ENCODE measurements around the gene LMBRD2.

LMBRD2 gene

GRCh38 chr5:36153726-36154125 is 2.0 kb upstream of the LMBRD2 start:
- no peak for DNase-seq (ENCODE audit: low read depth)
- TF ChIP-seq CTCF (conservative IDR thresholded peaks at IDR 0.05; ENCODE audit: low read depth, low read length) = no peak
- H3K4me3 ChIP-seq (ENCODE audit: low read length) = peak overlapping the region; percentile 91

GRCh38 chr5:36153298-36153677 is 1.6 kb upstream of the LMBRD2 start:
- peak overlapping the region; percentile 91 for H3K4me3 ChIP-seq (ENCODE audit: low read length)
- no peak for DNase-seq (ENCODE audit: low read depth)
- TF ChIP-seq CTCF (conservative IDR thresholded peaks at IDR 0.05; ENCODE audit: low read depth, low read length) = no peak

GRCh38 chr5:36152324-36153297 is 924 bp upstream of the LMBRD2 start:
- peak overlapping the region; percentile 91 for H3K4me3 ChIP-seq (ENCODE audit: low read length)
- no peak for DNase-seq (ENCODE audit: low read depth)
- TF ChIP-seq CTCF (conservative IDR thresholded peaks at IDR 0.05; ENCODE audit: low read depth, low read length) = no peak

- DNase-seq (ENCODE audit: low read depth) = no peak
- peak overlapping the region; percentile 91 for H3K4me3 ChIP-seq (ENCODE audit: low read length)
- TF ChIP-seq CTCF (conservative IDR thresholded peaks at IDR 0.05; ENCODE audit: low read depth, low read length) = no peak
Observed at GRCh38 chr5:36150676-36151433, 832 bp downstream of the LMBRD2 start.

GRCh38 chr5:36147681-36148080 is 4.0 kb downstream of the LMBRD2 start:
- no peak for TF ChIP-seq CTCF (conservative IDR thresholded peaks at IDR 0.05; ENCODE audit: low read depth, low read length)
- H3K4me3 ChIP-seq (ENCODE audit: low read length) = no peak overlapping the region
- no peak for DNase-seq (ENCODE audit: low read depth)

- no peak for TF ChIP-seq CTCF (conservative IDR thresholded peaks at IDR 0.05; ENCODE audit: low read depth, low read length)
- no peak overlapping the region for H3K4me3 ChIP-seq (ENCODE audit: low read length)
- no peak for DNase-seq (ENCODE audit: low read depth)
Observed at GRCh38 chr5:36146390-36146789, 5.3 kb downstream of the LMBRD2 start.

Measured in retinal pigment epithelial cell (primary cell).